Measurements from ENCODE around the gene NPLOC4. TPM values are rescaled to one million over a fixed set of nuclear protein-coding genes. Genes with fewer than 3 reads are reported as not detected.

Gene NPLOC4
- total and polyA plus RNA-seq, 2 of the 13 experiments (the other 11 are each of a cell fraction or from before 2014, with no cell fraction given): 57.0 to 97.0 TPM

GRCh38 chr17:81583589-81584342 lies 53.1 kb downstream of the NPLOC4 start (continued):
- TF ChIP-seq TFAP4 (IDR thresholded peaks at IDR 0.05; ENCODE audit: borderline replicate concordance, low read depth) (0 out of 2 replicates have a peak, but pooled peaks have one; percentile 22), ZNF746 (CRISPR knock-in tag; IDR thresholded peaks at IDR 0.05) (no peak), PAXIP1 (CRISPR knock-in tag; conservative IDR thresholded peaks at IDR 0.05) (peak; percentile 80), ZNF280B (CRISPR knock-in tag; IDR thresholded peaks at IDR 0.05; ENCODE audit: borderline replicate concordance) (no peak), MAF1 (CRISPR knock-in tag; IDR thresholded peaks at IDR 0.05; ENCODE audit: borderline replicate concordance) (no peak), MYNN (CRISPR knock-in tag; IDR thresholded peaks at IDR 0.05; ENCODE audit: low read depth) (no peak), TOPORS (CRISPR knock-in tag; IDR thresholded peaks at IDR 0.05) (no peak), BRCA1 (CRISPR knock-in tag; IDR thresholded peaks at IDR 0.05) (no peak), MEIS1 (CRISPR knock-in tag; IDR thresholded peaks at IDR 0.05; ENCODE audit: borderline replicate concordance) (0 out of 2 replicates have a peak, but pooled peaks have one; percentile 49), CEBPZ (IDR thresholded peaks at IDR 0.05; ENCODE audit: low read length) (no peak), NONO (IDR thresholded peaks at IDR 0.05) (no peak), NONO (CRISPR knock-in tag; conservative IDR thresholded peaks at IDR 0.05) (0 out of 2 replicates have a peak, but pooled peaks have one; percentile 41), NR2F6 (IDR thresholded peaks at IDR 0.05) (peak; percentile 75), NR2F6 (CRISPR knock-in tag; IDR thresholded peaks at IDR 0.05) (0 out of 2 replicates have a peak, but pooled peaks have one; percentile 24), SMC3 (IDR thresholded peaks at IDR 0.05; ENCODE audit: low read length) (no peak), HOXA9 (CRISPR knock-in tag; IDR thresholded peaks at IDR 0.05; ENCODE audit: borderline replicate concordance) (no peak), FOXO4 (CRISPR knock-in tag; conservative IDR thresholded peaks at IDR 0.05) (no peak)

All from HepG2 (cell line).